Omental fat pad (tissue), 4 donors: ENCODE measurements around the gene LTBP2. TPM values are rescaled to one million over a fixed set of nuclear protein-coding genes. Genes with fewer than 3 reads are reported as not detected.

Experiments
- ATAC-seq: fragments of 150-250 bp; one replicate; pipeline ENCODE4 v1.9.1; 2016; ENCODE audit warnings: mild to moderate bottlenecking, moderate library complexity; ENCODE audit not compliant: low FRiP score
- DNase-seq: peaks from one replicate; pipeline ENCODE4 v3.0.0-alpha.2; 2019; ENCODE audit warnings: low spot score
- CTCF ChIP-seq, 3 donors: fragments of 450-650 bp; IDR thresholded peaks; one replicate each; pipeline ENCODE4 v1.5.1; 2016 to 2017; ENCODE audit warnings: antibody characterized with exemption in 3 of 3, mild to moderate bottlenecking in 3 of 3, moderate library complexity in 2 of 3
- total RNA-seq, 4 donors: library from RNA; depleted of rRNA; stranded (reverse); fragments of >200 nt; gene quantifications; one replicate each; pipeline ENCODE4 v1.1.0, GENCODE V29; 2016

LTBP2 gene
- total RNA-seq, 4 donors from 2014 or later: 31.6 to 104 (median 72.3) TPM

DNA sequence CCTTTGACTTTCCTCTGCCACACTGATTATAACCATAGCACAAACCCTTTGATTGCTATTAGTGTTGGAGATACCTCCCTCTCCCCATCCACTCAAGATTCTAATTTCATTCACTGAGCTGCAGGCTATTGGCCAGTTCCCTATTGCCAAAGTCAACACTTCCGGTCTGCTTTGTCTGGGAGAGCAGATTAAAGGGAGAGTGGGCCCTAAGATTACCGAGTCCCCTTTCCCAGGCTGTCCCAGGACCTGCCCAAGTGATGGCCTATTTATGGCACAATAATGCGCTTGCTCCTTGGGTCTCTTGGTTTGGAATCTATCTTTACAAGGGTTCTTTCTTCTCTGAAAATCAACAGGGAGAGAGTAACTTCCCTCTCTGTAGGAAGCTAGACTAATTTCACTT lies 42.9 kb upstream of the LTBP2 start:
- ATAC-seq: no peak
- no peak for DNase-seq

DNA sequence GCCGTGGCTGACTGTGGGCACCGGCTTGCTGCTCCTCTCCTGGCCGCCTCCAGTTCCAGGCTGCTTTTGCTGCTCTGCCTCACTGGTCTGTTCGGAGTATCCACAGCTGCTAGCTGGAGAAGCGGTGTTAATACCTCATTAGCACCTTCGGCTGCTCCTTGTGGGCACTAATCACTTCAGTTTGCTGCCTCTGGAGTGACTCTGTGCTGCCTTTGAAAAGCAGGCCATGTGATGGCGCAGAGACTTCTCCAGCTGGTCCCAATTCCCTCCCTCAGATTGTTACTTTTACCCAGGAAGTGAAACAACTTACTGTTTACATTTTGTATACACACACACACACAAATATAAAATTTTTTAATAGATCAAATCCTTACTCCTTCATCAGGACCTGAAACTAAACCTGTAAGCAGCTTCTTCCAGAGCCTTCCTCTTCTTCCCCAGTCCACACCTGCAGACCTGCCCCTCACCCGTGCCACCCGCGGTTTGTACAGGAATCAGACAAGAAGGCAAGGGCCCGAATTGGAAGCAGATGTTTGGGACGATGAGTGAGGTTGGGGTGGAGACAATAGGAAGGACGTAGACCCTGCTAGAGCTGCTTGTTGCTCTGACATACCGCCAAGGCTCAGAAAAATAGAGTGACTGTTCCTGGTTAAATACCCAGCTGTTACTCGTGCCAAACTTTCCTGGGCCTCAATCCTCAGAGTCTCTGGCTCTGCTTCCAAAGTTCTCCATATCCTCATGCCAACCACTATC lies 41.5 kb upstream of the LTBP2 start:
- DNase-seq (no peak), ATAC-seq (no peak)
- TF ChIP-seq CTCF (IDR thresholded peaks at IDR 0.05): no peak

More for the DNA sequence above, 42.9 kb upstream of the LTBP2 start:
- no peak for TF ChIP-seq CTCF (IDR thresholded peaks at IDR 0.05)

- TF ChIP-seq CTCF (IDR thresholded peaks at IDR 0.05): no peak
- DNase-seq (no peak), ATAC-seq (no peak)
Measured at GRCh38 chr14:74652541-74652940, 40.5 kb upstream of the LTBP2 start.

DNA sequence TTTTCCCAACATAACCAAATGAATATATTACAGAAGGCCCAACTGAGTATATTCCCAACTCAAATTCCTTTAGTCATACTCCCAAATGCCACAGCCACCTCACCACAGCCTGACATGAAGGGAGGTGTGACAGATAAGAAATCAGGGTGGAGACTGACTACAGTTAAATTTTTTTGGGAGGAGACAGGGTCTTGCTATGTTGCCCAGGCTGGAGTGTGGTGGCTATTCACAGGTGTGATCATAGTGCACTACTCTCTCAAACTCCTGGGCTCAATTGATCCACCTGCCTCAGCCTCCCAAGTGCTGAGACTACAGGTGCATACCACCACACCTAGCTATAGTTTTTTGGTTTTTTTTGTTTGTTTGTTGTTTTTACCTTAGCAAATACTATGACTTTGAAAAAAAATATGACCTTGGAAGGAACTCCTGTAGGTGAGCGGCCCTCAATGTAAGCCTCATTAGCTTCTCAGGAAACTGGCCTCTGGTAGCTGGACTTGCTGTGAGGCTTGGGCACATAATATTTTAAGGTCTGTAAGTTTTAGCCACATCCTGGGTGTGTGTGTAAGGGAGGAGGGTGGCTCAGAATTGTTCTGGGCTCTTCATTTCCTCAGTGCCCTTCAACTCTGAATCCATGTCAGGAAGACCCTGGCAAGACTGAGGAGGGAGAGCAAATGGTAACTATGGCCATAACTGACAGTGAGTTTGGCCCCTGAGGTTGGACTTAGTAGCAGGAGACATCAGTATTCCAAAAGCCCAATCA lies 39.1 kb upstream of the LTBP2 start:
- ATAC-seq (no peak), DNase-seq (no peak)
- no peak for TF ChIP-seq CTCF (IDR thresholded peaks at IDR 0.05)

DNA sequence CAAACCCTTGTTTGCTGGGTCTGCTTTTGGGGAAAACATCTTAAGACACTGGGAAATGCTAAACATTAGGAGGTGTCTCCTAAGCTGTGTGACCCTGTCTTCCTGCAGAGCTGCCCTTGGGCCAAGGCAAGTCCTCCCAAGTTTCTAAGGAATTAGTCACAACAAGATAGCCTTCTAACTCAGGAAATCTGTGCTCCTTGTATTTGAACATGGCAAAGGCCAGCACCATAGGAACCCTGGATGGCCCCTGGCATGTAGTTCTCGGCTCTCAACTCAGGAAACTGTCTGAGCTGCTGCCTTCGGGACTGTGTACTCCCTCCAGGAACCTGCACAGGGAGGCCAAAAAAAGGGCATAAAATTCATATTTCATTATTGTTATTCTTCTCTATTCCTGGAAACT lies 37.6 kb upstream of the LTBP2 start:
- TF ChIP-seq CTCF (IDR thresholded peaks at IDR 0.05): no peak

DNA sequence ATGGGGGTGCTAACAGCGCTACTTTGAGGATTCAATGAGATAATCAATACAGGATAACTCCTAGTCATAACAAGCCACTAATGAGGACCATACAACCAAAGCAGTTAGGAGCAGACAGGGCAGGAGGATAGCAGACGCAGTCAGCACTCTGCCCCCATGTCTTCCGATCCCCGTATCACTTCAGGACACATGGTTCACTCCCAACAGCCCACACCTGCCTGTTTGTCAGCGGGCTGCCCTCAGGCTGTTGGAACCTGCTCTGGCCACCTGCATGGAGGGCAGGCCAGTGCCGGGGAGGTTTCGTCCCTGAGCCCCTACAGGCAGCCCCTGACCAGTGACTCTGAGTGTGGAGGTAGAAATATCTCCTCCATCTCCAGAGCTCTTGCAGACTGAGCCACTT lies 37.1 kb upstream of the LTBP2 start:
- TF ChIP-seq CTCF (IDR thresholded peaks at IDR 0.05): no peak
- DNase-seq (no peak), ATAC-seq (no peak)

More for the DNA sequence above, 37.6 kb upstream of the LTBP2 start:
- ATAC-seq (no peak), DNase-seq (no peak)
